ENCODE results near the gene SLC16A12. TPM values are rescaled to one million over a fixed set of nuclear protein-coding genes. Genes with fewer than 3 reads are reported as not detected.

Gene SLC16A12
- total RNA-seq, 1 donor, result under 0.01 TPM

DNA sequence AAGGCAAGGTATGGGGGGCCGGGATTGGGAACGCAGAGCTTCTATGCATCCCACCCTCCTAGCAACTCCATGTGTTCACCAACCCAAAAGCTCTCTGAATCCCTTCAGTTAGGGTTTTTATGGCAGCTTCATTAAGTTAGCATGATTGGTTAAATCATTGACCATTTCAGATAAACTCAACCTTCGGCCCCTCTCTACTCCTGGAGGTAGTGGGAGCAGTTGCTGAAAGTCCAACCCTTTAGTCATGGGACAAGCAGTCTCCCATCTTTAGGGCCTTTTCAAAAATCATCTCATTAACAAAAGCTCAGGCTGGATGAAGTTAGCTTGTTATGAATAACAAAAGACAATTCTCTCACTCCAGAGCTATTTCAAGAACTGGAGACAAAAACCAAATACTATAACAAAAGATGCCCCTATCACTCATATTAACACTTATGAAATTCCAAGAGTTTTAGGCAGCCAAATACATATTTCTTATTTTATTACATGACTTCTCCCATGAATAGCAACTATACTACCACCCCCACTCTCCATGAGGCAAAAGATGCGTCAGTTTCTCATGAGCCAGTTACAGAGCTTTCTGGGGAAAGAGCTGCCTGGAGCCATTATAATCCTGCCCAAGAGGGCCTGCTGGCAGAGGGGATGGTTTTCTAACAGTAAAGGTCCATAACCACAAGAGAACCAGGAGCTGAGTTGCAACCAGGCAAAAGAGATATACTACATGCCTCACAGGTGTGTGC is 44.6 kb downstream of the SLC16A12 start:
- Histone ChIP-seq H3K36me3 (ENCODE audit: insufficient read depth, low read length) (no peaks in the 10 kb centered on the region), H3K79me2 (ENCODE audit: insufficient read depth, low read length) (no peaks in the 10 kb centered on the region), H3K4me3 (ENCODE audit: insufficient read depth, low read length) (no peak overlapping the region), H3K9me3 (ENCODE audit: low read depth, low read length) (no peaks in the 10 kb centered on the region), H4K20me1 (ENCODE audit: insufficient read depth, low read length) (no peaks in the 10 kb centered on the region), H2AFZ (ENCODE audit: low read length) (no peak overlapping the region), H3K27ac (ENCODE audit: low read depth, low read length) (no peak overlapping the region), H3K4me2 (ENCODE audit: insufficient read depth, low read length) (no peak overlapping the region), H3K27me3 (ENCODE audit: insufficient read depth, low read length) (no peaks in the 10 kb centered on the region), H3K4me1 (ENCODE audit: insufficient read depth, low read length) (no peaks in the 10 kb centered on the region)
- TF ChIP-seq, protein P1, sequence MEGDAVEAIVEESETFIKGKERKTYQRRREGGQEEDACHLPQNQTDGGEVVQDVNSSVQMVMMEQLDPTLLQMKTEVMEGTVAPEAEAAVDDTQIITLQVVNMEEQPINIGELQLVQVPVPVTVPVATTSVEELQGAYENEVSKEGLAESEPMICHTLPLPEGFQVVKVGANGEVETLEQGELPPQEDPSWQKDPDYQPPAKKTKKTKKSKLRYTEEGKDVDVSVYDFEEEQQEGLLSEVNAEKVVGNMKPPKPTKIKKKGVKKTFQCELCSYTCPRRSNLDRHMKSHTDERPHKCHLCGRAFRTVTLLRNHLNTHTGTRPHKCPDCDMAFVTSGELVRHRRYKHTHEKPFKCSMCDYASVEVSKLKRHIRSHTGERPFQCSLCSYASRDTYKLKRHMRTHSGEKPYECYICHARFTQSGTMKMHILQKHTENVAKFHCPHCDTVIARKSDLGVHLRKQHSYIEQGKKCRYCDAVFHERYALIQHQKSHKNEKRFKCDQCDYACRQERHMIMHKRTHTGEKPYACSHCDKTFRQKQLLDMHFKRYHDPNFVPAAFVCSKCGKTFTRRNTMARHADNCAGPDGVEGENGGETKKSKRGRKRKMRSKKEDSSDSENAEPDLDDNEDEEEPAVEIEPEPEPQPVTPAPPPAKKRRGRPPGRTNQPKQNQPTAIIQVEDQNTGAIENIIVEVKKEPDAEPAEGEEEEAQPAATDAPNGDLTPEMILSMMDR (IDR thresholded peaks at IDR 0.05; ENCODE audit: extremely low read depth, low read depth, low read length), result no peak
- DNase-seq (ENCODE audit: insufficient read length, low spot score, missing footprints), result no peak

DNA sequence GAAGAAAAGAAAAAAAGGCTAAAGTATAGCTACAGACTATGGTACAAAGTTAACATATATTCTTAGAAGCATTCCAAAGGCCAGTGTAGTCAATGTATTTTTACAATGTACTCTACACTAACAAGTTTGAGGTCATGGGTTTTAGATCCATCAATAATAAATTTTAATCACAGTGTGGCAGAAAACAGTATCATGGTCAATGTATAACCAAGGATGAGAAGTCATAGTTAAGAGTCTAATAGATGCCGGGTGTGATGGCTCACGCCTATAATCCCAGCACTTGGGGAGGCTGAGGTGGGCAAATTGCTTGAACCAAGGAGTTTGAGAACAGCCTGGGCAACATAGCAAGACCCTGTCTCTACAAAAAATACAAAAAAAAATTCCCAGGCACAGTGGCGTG is 53.1 kb downstream of the SLC16A12 start:
- Histone ChIP-seq H3K4me3 (ENCODE audit: insufficient read depth, low read length) (no peak overlapping the region), H3K36me3 (ENCODE audit: insufficient read depth, low read length) (no peaks in the 10 kb centered on the region), H3K4me2 (ENCODE audit: insufficient read depth, low read length) (no peak overlapping the region), H2AFZ (ENCODE audit: low read length) (no peak overlapping the region), H3K79me2 (ENCODE audit: insufficient read depth, low read length) (no peaks in the 10 kb centered on the region), H3K27ac (ENCODE audit: low read depth, low read length) (peak overlapping the region; percentile 86), H4K20me1 (ENCODE audit: insufficient read depth, low read length) (no peaks in the 10 kb centered on the region), H3K9me3 (ENCODE audit: low read depth, low read length) (no peaks in the 10 kb centered on the region), H3K4me1 (ENCODE audit: insufficient read depth, low read length) (peaks cover 40% of the 10 kb centered on the region), H3K27me3 (ENCODE audit: insufficient read depth, low read length) (no peaks in the 10 kb centered on the region)
- no peak for DNase-seq (ENCODE audit: insufficient read length, low spot score, missing footprints)
- TF ChIP-seq, protein P1 (IDR thresholded peaks at IDR 0.05; ENCODE audit: extremely low read depth, low read depth, low read length), result no peak

DNA sequence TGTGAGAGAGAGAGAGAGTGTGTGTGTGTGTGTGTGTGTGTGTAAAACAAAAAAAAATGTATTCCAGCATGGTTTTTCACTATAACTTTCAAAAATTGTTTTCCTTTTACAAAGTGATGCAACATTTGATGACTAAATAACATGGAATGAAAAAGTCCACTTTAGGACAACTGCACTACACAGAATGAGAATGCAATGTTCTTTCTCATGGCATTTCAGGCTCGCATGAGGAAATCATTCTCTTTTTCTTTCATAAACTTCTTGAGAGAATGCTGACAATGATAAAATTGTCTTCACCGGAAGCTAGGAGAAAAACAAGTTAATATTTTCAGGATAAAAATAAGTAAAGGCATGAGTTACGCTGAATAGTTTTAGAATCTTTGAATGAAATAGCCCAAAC is 53.7 kb downstream of the SLC16A12 start:
- no peak overlapping the region for H3K4me3 ChIP-seq (ENCODE audit: insufficient read depth, low read length)
- no peaks in the 10 kb centered on the region for H3K27me3 ChIP-seq (ENCODE audit: insufficient read depth, low read length)

DNA sequence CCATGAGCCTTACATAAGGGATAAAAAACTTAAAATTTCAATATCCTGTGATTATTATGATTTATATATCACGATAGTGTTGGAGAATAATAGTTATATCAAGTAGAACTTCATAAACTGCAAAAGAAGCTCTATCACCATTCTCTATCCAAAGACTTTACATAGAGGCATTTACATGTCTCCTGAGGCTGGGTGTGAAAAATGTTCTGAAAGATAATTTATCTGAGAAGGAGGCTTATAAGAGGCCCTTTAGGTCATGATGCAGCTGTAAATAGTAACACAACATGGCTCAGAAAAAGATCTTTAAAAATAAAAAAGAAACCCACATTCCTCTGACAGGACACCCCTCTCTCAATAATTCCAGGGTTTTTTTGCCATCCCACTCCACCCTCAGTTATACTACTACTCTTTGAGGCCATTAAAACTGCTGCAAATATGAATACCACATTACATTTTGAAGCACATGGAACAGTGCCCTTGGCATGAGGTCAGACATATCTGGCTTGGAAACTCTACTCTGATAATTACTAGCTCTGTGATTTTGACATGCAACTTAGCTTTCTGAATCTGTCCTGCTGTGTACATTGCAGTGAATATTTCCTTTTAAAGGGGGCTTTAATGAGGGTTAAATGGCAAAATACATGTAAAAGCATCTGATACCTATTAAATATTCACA is 55.5 kb downstream of the SLC16A12 start:
- H3K4me1 ChIP-seq (ENCODE audit: insufficient read depth, low read length), result peaks cover 40% of the 10 kb centered on the region
- H3K27me3 ChIP-seq (ENCODE audit: insufficient read depth, low read length), result no peaks in the 10 kb centered on the region
- H3K36me3 ChIP-seq (ENCODE audit: insufficient read depth, low read length), result no peaks in the 10 kb centered on the region

More for the DNA sequence above, 53.7 kb downstream of the SLC16A12 start:
- no peak overlapping the region for H2AFZ ChIP-seq (ENCODE audit: low read length)
- no peak overlapping the region for H3K4me2 ChIP-seq (ENCODE audit: insufficient read depth, low read length)
- no peaks in the 10 kb centered on the region for H3K79me2 ChIP-seq (ENCODE audit: insufficient read depth, low read length)
- no peaks in the 10 kb centered on the region for H3K9me3 ChIP-seq (ENCODE audit: low read depth, low read length)
- H3K4me1 ChIP-seq (ENCODE audit: insufficient read depth, low read length), result peaks cover 40% of the 10 kb centered on the region
- TF ChIP-seq, protein P1 (IDR thresholded peaks at IDR 0.05; ENCODE audit: extremely low read depth, low read depth, low read length), result no peak
- DNase-seq (ENCODE audit: insufficient read length, low spot score, missing footprints), result no peak
- no peaks in the 10 kb centered on the region for H3K36me3 ChIP-seq (ENCODE audit: insufficient read depth, low read length)
- no peaks in the 10 kb centered on the region for H4K20me1 ChIP-seq (ENCODE audit: insufficient read depth, low read length)
- H3K27ac ChIP-seq (ENCODE audit: low read depth, low read length), result peak overlapping the region; percentile 86

More for the DNA sequence above, 55.5 kb downstream of the SLC16A12 start:
- no peak overlapping the region for H3K4me3 ChIP-seq (ENCODE audit: insufficient read depth, low read length)
- no peaks in the 10 kb centered on the region for H3K79me2 ChIP-seq (ENCODE audit: insufficient read depth, low read length)
- no peak for DNase-seq (ENCODE audit: insufficient read length, low spot score, missing footprints)
- H2AFZ ChIP-seq (ENCODE audit: low read length), result no peak overlapping the region
- H4K20me1 ChIP-seq (ENCODE audit: insufficient read depth, low read length), result no peaks in the 10 kb centered on the region
- peak overlapping the region; percentile 67 for H3K27ac ChIP-seq (ENCODE audit: low read depth, low read length)
- H3K4me2 ChIP-seq (ENCODE audit: insufficient read depth, low read length), result no peak overlapping the region
- H3K9me3 ChIP-seq (ENCODE audit: low read depth, low read length), result no peaks in the 10 kb centered on the region
- TF ChIP-seq, protein P1 (IDR thresholded peaks at IDR 0.05; ENCODE audit: extremely low read depth, low read depth, low read length), result no peak

All from osteoblast (primary cell).